GM23248 (cell line): ENCODE results near the gene ZNF148.

Experiments used
- EZH2 ChIP-seq: fragments of 200-600 bp; sonication (generic); IDR thresholded peaks from 2 replicates; pipeline ENCODE4 v1.6.1; 2018; ENCODE audit warnings: antibody characterized with exemption, mild to moderate bottlenecking; ENCODE audit not compliant: insufficient read depth, poor library complexity, severe bottlenecking
- EZH2phosphoT487 ChIP-seq: fragments of 200-600 bp; sonication (generic); IDR thresholded peaks from 2 replicates; pipeline ENCODE4 v1.6.1; 2018; ENCODE audit warnings: antibody characterized with exemption, moderate library complexity, mild to moderate bottlenecking, low read depth; ENCODE audit not compliant: insufficient read depth

GRCh38 chr3:125177746-125178145, 197.4 kb downstream of the ZNF148 start:
- TF ChIP-seq EZH2 (no peak), EZH2phosphoT487 (no peak)
